Heart right ventricle (tissue), 16 donors: ENCODE measurements around the gene ABCD3. TPM values are rescaled to one million over a fixed set of nuclear protein-coding genes. Genes with fewer than 3 reads are reported as not detected.

Experiments
- ATAC-seq, 8 donors: fragments of 200-7000 bp; cut with Tn5 transposase; one replicate each; pipeline ENCODE4 v1.9.1; 2020; ENCODE audit warnings: mild to moderate bottlenecking in 8 of 8, moderate library complexity in 8 of 8, moderate number of reproducible peaks in 1 of 8
- DNase-seq, 2 donors: peaks; one replicate each; pipeline ENCODE4 v3.0.0-alpha.2; 2020
- H3K27ac ChIP-seq, 10 donors: fragments of 200-600 bp; sonication (generic) in 2 of 10; one replicate each; pipeline versions ENCODE4 v1.5.0 to v1.8.0; 2020 to 2022; ENCODE audit warnings: mild to moderate bottlenecking in 3 of 10
- H3K27me3 ChIP-seq, 7 donors: fragments of 200-600 bp; one replicate each; pipeline ENCODE4 v1.8.0; 2021 to 2022; ENCODE audit warnings: mild to moderate bottlenecking in 2 of 7
- H3K36me3 ChIP-seq, 9 donors: fragments of 200-600 bp; sonication (generic) in 1 of 9; one replicate each; pipeline versions ENCODE4 v1.5.0 to v1.8.0; 2020 to 2022; ENCODE audit warnings: mild to moderate bottlenecking in 2 of 9
- H3K4me1 ChIP-seq, 9 donors: fragments of 200-600 bp; sonication (generic) in 1 of 9; one replicate each; pipeline versions ENCODE4 v1.5.0 to v1.8.0; 2020 to 2022; ENCODE audit warnings: mild to moderate bottlenecking in 4 of 9
- H3K4me3 ChIP-seq, 10 donors: fragments of 200-600 bp; sonication (generic) in 2 of 10; one replicate each; pipeline versions ENCODE4 v1.5.0 to v1.8.0; 2020 to 2022; ENCODE audit warnings: mild to moderate bottlenecking in 7 of 10, moderate library complexity in 2 of 10
- H3K9me3 ChIP-seq, 11 donors: fragments of 200-600 bp in 10 of 11; sonication (generic) in 2 of 11; one replicate each; pipeline versions ENCODE4 v1.5.0 to v1.8.0; 2013 to 2022; ENCODE audit warnings: mild to moderate bottlenecking in 2 of 11, control low read depth in 1 of 11, moderate library complexity in 1 of 11
- CTCF ChIP-seq, 9 donors: fragments of 200-600 bp; sonication (generic) in 2 of 9; IDR thresholded peaks; one replicate each; pipeline versions ENCODE4 v1.5.0 to v1.8.0; 2021 to 2022; ENCODE audit warnings: antibody characterized with exemption in 9 of 9, mild to moderate bottlenecking in 5 of 9, moderate library complexity in 1 of 9
- WGBS, 2 donors: extraction: QIAGEN DNeasy Blood & Tissue Kit; methylation state at CpG; one replicate each; pipeline ENCODE4 v1.1.7; 2013; ENCODE audit warnings: inconsistent platforms in 1 of 2; 5-methylcytosine and 5-hydroxymethylcytosine counted together
- intact Hi-C, 10 donors: fragments of 100-400 bp; cut with DNase I; formaldehyde crosslinking; loops; one replicate each; pipeline versions ENCODE4 v1.11.1 to v1.14.2; 2022
- polyA plus RNA-seq, 2 donors: library from polyadenylated mRNA; stranded (reverse); fragments of 200-250 nt; gene quantifications; one replicate each; pipeline ENCODE4 v1.2.3, GENCODE V29; 2013
- total RNA-seq, 10 donors: library from RNA; stranded (reverse); fragmentation: NEBNext Ultra II Directional in 3 of 10; extraction: Animal tissue kit (Norgen Biotek cat#: 25700) in 3 of 10; gene quantifications; one replicate each; pipeline versions ENCODE4 v1.2.1 to v1.2.4, GENCODE V29; 2021 to 2023
- donor health status: Arrhythmogenic right ventricular cardiomyopathy.
- donor health status: ischemic (EF 13 %, LVEDD 7.1; RV severe dilation, severe dysfunction).
- donor health status: healthy with polysubstance abuse.
- donor health status: DM: no; HTN: yes; CAD: no.
- donor health status: DM: no; HTN: no; CAD: no.
- donor health status: ischemic (EF 25% LVEDD 6.9; RV normal size, moderate dysfunction).
- donor health status: ischemic (EF 25% LVEDD 5.7; RV mildly dilated, moderate dysfunction).
- donor health status: healthy.
- donor health status: DM: yes; HTN: yes; CAD: no.
- donor health status: Ischemic cardiomyopathy.
- donor health status: ischemic (EF 35%, LVEDD 5.7; RV mildly dilated, moderate dysfunction).
- donor health status: nonischemic (EF 11% LVEDD 7.7; RV severe dilation, severe dysfunction).
- donor health status: DM: yes; HTN: yes; CAD: no.
- donor health status: PGD.
- donor health status: ischemic (EF 29% LVEDD 5.4; RV normal size, mild dysfunction).
- donor health status: nonischemic (EF 23%, LVEDD 6.1; RV moderate dilation, normal function).

Gene ABCD3
- total and polyA plus RNA-seq, 12 donors: 22.2 to 90.0 (median 59.1) TPM

DNA sequence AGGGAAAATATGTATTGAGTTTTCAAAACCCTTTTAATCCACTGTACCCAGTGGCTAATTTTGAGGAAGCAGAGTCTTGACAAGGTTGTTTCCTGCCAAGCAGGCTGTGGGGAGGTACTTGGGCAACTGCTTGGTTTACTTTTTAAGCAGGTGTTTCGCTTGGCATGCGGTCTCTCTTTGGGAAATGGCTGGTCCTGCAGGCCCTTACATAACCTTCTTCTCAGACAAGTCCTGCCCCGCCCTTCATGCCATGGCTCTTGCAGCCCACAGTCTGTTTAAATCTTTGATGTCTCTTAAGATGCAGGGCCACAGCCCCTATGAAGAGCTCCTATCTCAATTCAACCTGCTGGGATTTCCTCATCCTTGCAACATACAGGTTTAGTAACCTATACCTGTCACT lies 36.0 kb upstream of the ABCD3 start:
- WGBS, 2 donors: 94 to 98% methylated on average over 3 of the region's 3 CpGs
- no peak for TF ChIP-seq CTCF (IDR thresholded peaks at IDR 0.05)
- Histone ChIP-seq H3K36me3 (no peaks in the 10 kb centered on the region), H3K4me1 (peaks cover 0 to 19% (median 6%) of the 10 kb centered on the region in 9 donors), H3K4me3 (no peak overlapping the region), H3K9me3 (peaks cover 0 to 14% (median 0%) of the 10 kb centered on the region in 11 donors), H3K27ac (no peak overlapping the region), H3K27me3 (no peaks in the 10 kb centered on the region)
- no peak for DNase-seq
- intact Hi-C loops: no loop called here
- ATAC-seq: no peak

GRCh38 chr1:94383966-94384408 lies 34.2 kb upstream of the ABCD3 start:
- Histone ChIP-seq H3K9me3 (peaks cover 0 to under 1% (median 0%) of the 10 kb centered on the region in 11 donors), H3K36me3 (no peaks in the 10 kb centered on the region), H3K4me3 (no peak overlapping the region), H3K27ac (no peak overlapping the region), H3K4me1 (peaks cover 0 to 19% (median 6%) of the 10 kb centered on the region in 9 donors), H3K27me3 (no peaks in the 10 kb centered on the region)
- TF ChIP-seq CTCF (IDR thresholded peaks at IDR 0.05): no peak
- 60 to 67% methylated on average over 4 of the region's 4 CpGs for WGBS, 2 donors
- ATAC-seq (peak in 3 of 8 donors; percentile 56 to 78 (median 75)), DNase-seq (no peak)
- intact Hi-C loops: no loop called here

DNA sequence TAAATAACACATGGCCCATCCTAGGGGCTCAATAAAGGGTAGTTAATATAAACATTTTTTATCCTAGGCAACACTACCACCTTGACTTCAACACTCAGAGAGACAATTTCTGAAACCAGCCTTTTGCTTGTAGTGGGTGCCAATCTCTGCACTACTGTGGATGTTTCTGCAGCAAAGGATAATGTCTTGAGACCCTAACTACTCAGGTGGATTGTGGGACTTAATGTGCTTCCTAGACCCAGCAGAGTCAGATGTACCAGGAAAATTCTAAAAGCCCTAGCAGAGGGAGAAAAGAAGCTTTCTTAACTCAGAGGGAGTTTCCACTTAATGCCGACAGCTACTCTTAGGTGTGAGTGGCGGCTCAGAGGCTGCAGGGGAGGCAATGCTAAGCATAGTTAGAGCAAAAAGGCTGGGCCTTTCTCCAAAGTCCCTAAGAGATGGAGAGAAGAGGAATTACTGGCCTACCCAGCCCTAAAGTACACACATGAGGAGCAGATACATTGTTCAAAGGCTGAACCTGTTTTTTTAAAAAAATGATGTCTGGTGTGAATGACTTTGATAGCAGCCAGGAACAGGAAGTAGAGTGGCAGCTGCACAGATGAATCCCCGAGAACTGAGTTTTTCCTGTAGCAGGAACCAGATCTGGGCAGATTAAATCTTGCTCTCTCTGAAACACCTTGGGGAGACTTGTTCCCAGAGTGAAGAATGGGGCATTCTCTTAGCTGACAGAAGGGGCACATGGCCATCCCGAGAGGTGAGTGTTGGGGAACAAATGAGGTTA lies 33.5 kb upstream of the ABCD3 start:
- Histone ChIP-seq H3K9me3 (peaks cover 0 to 5% (median 0%) of the 10 kb centered on the region in 11 donors), H3K36me3 (no peaks in the 10 kb centered on the region), H3K4me1 (peaks cover 0 to 19% (median 6%) of the 10 kb centered on the region in 9 donors), H3K27ac (no peak overlapping the region), H3K27me3 (no peaks in the 10 kb centered on the region), H3K4me3 (no peak overlapping the region)
- intact Hi-C loops: no loop called here
- ATAC-seq (peak in 2 of 8 donors; percentile 13 to 28), DNase-seq (no peak)
- WGBS, 2 donors: 62 to 73% methylated on average over 4 of the region's 4 CpGs
- no peak for TF ChIP-seq CTCF (IDR thresholded peaks at IDR 0.05)

DNA sequence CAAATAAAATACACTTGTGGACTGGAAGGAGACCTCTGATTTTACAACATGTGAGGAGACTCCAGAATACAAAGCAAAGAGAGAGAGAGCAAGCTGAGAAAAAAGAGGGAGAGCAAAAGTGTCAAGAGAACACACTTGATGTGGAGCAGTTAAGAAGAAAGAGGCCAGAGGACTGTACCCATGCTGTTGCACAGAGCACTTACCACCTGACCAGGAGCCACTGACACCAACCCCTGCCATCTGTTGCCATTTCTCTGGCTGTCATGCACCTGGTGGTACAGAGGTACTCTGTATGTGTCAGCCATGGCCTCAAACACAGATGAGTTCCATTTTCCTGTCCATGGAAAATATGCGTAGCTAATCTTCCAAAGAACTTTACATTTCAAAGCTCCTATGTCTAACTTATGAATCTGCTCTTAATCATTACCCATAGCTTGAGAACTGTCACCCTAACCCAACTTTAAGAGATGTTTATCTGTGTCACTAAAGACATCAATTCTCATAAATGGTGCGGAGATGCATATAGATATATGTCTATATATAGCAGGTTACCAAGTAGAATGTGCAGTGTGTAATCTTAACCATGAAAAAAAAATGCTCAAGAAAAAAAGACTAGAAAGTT lies 32.8 kb upstream of the ABCD3 start:
- no peak overlapping the region for H3K4me3 ChIP-seq
- intact Hi-C loops: no loop called here
- no peaks in the 10 kb centered on the region for H3K36me3 ChIP-seq
- no peak overlapping the region for H3K27ac ChIP-seq
- peaks cover 0 to 7% (median 0%) of the 10 kb centered on the region in 11 donors for H3K9me3 ChIP-seq
- no peak for TF ChIP-seq CTCF (IDR thresholded peaks at IDR 0.05)
- ATAC-seq: peak in 1 of 8 donors; percentile 13
- no peak for DNase-seq
- 47 to 69% methylated on average over 2 of the region's 2 CpGs for WGBS, 2 donors
- H3K27me3 ChIP-seq: no peaks in the 10 kb centered on the region
- peaks cover 0 to 19% (median 6%) of the 10 kb centered on the region in 9 donors for H3K4me1 ChIP-seq
